Endothelial cell of coronary artery (primary cell): ENCODE measurements around the gene PGP. TPM values are rescaled to one million over a fixed set of nuclear protein-coding genes. Genes with fewer than 3 reads are reported as not detected.

Source experiments
- total RNA-seq: library from RNA; depleted of rRNA; stranded (reverse); fragments of >200 nt; gene quantifications from 2 replicates; pipeline ENCODE4 v1.2.3, GENCODE V29; 2014

The PGP gene, protein sequence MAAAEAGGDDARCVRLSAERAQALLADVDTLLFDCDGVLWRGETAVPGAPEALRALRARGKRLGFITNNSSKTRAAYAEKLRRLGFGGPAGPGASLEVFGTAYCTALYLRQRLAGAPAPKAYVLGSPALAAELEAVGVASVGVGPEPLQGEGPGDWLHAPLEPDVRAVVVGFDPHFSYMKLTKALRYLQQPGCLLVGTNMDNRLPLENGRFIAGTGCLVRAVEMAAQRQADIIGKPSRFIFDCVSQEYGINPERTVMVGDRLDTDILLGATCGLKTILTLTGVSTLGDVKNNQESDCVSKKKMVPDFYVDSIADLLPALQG
- total RNA-seq: 14.3 and 16.6 TPM in 2 replicates

DNA sequence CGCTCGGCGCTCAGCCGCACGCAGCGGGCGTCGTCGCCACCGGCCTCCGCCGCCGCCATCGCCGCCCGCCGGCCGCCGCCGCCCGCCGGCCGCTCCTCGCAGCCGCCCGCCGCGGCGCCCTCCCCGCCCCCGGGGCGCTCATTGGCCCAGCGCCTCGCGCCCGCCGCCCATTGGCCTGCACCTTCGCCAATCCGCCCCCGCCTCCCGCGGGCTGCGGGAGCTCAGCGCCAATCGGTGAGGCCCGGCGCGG lies at the start of gene PGP:
PGP (minus strand) TSS at position 122 of the 250 bp plus-strand sequence; CDS start at position 59, 63 bp downstream.

DNA sequence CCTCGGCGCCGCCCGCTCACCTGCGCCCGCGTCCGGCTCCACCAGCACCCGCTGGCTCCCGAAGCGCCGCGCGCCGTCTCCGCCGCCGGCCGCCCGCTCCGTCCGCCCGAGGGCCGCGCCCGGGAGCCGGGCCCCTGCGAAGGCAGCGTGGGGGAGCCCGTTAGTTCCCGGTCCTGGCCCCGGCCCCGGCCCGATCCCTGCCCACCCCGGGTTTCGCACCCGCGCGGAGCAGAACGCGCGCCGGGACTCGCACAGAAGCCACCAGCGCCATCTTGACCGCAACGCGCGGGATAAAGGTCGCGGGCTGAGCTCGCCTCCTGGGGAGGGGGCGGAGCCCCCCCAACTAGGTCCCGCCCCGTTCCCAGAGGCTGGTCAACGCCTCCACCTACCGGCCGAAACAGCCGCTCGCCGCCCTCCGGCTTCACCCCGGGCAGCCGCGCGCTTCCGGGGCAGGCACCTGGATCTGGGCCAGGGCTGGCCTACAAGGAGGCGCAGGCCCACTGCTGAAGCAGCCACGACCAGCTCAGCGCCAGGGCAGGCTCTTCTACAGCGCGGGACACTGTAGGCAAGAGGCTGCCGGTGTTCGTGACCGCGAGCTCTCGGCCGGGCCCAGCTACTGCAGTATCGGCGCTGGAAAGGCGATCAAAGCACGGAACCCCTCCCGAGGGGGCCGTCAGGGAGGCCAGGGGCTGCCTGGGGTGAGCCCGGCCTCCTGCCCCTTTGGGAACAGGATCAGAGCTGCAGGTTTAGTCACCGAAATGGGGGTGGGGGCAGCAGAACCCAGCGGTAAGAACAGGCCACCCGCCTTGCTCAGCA lies 36.9 kb upstream of the PGP start, which contains the start of gene ECI1:
ECI1 (minus strand) TSS at position 292 of the 816 bp plus-strand sequence; CDS start at position 271, 21 bp downstream.

DNA sequence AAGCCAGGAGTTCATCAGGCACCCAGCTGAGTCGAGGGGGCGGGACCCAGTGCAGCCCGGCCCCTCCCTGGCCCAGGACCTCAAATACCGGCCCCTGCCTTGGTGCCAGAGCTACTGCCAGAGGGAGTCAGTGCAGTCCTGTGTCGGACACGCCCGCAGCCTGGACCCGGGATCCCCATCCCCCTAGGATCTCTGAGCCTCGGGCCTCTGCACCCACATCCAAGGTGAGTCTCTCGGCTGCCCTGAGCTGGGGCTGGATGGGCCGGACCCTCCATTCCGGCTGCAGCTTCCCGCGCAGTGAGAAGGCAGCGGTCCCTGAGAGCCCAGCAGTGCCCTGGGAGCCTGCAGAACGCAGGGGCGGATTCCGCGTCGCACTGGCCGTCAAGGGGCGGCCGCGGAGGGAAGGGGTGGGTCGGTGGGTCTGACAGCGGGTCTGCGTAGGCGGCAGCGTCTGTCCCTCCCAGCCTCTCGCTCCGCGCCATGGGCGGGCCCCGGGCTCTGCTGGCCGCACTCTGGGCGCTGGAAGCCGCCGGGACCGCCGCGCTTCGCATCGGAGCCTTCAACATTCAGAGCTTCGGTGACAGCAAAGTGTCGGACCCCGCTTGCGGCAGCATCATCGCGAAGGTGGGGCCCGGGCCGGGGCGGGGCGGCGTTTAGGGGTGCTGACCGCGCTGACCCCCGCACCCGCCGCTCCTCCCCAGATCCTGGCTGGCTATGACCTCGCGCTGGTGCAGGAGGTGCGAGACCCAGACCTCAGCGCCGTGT lies 21.9 kb upstream of the PGP start, which contains the start of gene DNASE1L2:
DNASE1L2 (plus strand) TSS at position 108 of the 765 bp plus-strand sequence; CDS start at position 481, 373 bp downstream.

DNA sequence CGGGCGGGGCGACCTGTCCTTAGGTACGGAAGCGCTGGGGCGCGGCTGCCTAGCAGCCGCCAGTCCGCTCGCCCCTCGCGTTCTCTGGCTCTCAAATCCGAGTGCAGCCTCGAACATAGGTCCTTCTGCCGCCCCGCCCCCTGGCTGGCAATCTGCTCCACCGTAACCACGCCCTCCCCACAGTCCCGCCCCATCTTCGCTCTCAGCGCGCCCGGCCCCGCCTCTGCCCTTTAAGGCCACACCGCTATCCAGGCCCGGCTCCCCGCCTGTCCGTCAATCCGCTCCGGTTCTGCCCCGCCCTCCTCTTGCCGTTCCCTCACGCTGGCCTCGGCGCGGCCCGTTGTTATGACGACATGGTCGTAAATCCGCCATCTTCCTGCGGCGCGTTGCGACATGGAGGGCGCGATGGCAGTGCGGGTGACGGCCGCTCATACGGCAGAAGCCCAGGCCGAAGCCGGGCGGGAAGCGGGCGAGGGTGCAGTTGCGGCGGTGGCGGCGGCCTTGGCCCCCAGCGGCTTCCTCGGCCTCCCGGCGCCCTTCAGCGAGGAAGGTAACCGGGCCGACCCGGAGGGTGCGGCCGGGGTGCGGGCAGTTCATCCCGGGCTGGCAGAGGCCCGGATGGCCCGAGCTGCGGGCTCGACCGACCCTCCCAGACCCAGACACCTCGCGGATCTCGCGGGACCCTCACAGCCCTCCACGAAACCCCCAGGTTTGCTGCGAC lies 8.7 kb upstream of the PGP start, which contains the start of gene E4F1:
E4F1 (plus strand) TSS at position 371 of the 721 bp plus-strand sequence; CDS start at position 394, 23 bp downstream.

DNA sequence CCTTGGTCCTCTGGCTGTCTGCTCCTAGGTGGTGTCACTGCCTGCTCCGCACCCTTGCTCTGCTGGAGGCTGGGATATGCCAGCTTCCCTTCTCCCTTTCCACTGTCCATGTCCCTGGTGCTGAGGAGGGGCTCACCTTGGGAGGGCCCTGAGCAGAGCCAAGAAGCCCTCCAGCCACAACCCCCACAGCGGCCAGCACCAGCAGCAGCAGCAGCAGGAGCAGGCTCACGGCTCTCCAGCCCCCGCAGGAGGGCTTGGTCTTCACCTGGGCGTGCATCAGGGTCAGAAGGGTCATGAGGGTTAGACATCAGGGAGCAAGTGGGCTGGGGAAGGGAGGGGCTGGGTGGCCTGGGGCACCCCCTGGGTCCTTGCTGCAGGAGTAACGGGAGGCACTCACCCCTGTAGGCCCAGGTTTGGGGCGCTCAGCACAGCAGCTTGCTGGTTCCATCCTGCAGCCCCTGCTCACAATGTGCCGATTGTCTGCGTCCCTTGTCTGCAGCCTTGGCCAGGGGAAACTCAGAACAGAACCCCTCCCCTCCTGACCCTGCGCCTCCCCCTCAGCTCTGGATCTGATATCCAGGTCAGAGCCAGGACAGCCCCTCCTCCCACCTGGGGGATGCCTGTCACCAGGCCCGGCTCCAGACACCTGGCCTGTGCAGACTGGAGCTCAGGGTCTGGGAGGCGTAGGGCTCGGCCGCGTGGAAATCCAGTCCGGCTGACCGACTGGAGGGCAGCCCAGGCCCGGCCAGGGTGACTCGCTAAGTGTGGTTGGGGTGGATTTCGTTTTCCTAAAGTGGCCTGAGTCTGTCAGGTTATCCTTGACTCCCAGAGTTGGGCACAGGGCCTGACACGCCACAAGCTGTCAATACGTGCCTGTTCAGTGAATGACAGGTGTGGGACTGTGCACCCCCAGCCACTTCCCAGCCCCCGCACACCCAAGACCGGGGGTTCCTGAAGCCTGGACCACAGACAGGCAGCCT lies 4.0 kb downstream of the PGP start, which contains the start of gene BRICD5:
BRICD5 (minus strand) TSS at position 478 of the 980 bp plus-strand sequence; CDS start at position 448, 30 bp downstream.

DNA sequence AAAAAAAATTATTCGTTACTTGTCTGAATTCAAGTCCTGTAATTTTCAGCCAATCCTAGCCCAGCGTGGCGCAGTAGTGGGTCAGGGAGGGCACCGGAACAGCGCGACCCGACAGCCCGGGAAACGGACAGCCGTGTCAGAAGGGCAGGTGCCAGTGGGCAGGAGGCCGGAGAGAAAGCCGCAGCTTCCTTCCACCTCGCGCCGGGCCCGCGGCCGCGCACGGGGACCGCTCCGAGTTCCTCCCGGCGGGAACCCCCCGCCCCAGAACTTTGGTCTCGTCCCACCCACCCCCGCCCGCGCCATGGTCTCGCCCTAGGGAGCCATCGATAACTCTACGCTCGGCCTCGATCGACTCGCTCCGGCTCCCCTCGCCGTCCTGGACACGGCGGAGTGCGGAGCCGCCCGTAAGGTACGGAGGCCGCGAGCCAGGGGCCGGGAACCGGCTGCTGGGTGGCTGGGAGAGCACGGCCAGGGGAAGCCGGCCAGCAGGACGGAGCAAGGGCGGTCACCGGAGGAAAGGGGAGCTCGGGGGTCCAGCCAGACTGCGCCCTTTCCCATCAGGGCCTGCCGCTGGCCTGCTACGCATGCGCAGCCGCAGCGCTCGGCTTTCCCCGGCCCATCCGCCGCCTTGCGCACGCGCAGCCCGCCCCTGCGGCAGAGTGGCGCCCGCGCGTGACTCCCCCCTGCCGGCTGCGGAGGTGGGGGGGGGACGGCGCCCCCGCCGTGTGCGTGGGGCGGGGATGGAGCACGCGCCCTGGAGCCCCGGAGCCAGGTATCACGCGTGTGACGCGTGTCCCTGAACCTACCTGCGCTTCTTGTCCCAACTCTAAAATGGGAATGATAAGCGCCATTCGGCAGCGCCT lies 9.3 kb downstream of the PGP start, which contains the start of gene MLST8:
MLST8 (plus strand) TSS at position 351 of the 863 bp plus-strand sequence. CDS start 632 bp downstream, outside the sequence.

DNA sequence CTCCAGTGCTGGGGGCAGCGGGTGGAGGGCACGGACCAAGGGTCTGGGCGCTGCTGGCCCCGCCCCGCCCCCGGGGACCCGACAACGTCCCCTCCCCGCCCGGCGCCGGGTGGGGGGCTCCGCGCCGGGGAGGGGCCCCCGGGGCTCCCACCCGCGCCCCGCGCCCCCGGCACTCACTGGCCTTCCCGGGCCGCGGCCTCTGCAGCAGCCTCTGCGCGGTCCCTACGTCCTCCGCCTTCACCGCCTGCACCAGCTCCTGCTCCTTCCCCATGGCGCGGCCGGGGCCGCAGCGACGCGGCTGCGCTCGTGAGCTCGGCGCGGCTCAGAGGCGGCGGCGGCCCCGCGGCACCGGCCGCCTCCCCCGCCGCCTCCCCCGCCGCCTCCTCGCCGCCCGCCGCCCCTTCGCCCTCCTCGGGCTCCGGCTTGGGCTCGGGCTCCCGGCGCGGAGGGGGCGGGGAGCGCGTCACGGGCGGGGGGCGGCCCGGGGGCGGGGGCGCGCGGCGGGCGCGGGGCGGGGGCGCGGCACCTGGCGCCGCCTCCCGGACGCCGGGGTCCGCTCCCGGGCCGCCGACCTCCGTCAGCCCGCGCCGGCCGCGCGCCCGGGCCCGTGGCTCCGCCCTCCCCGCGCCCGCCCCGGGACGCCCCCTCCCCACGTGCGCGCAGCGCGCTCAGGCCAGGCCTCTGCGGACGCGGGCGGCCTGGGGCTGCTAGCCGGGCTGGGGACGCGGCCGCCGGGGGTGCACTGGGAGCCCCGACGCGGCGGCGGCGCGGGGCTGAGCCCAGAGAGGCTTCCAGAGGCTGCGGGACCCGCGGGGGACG lies 18.3 kb downstream of the PGP start, which contains the start of gene CASKIN1:
CASKIN1 (minus strand) TSS at position 444 of the 819 bp plus-strand sequence; CDS start at position 271, 173 bp downstream.

Other genes with a start within 250 kb of the PGP start
- not detected in 2 replicates for gene RNF151, start 248.0 kb downstream of the PGP start, total RNA-seq
- gene TBL3, start 242.8 kb downstream of the PGP start, total RNA-seq: 45.6 and 49.4 TPM in 2 replicates
- gene NOXO1, start 233.4 kb downstream of the PGP start, total RNA-seq: not detected in 2 replicates
- gene GFER, start 230.6 kb downstream of the PGP start, total RNA-seq: 12.8 and 14.6 TPM in 2 replicates
- 2.0 and 2.9 TPM in 2 replicates for gene SYNGR3, start 224.9 kb downstream of the PGP start, total RNA-seq
- gene ZNF598, start 205.0 kb downstream of the PGP start, total RNA-seq: 17.7 and 23.6 TPM in 2 replicates
- 0.18 and 0.38 TPM in 2 replicates for gene NPW, start 195.1 kb downstream of the PGP start, total RNA-seq
- 63.8 and 66.9 TPM in 2 replicates for gene NHERF2, start 187.9 kb downstream of the PGP start, total RNA-seq
- gene NTHL1, start 167.0 kb downstream of the PGP start, total RNA-seq: 49.3 and 52.5 TPM in 2 replicates
- gene TSC2, start 166.9 kb downstream of the PGP start, total RNA-seq: 44.4 and 54.6 TPM in 2 replicates
- gene PKD1, start 78.9 kb downstream of the PGP start, total RNA-seq: 38.1 and 102 TPM in 2 replicates
- 0.75 and 1.3 TPM in 2 replicates for gene RAB26, start 66.2 kb downstream of the PGP start, total RNA-seq
- 88.0 and 89.5 TPM in 2 replicates for gene TRAF7, start 59.1 kb downstream of the PGP start, total RNA-seq
- 0.19 and 0.54 TPM in 2 replicates for gene CASKIN1, start 18.2 kb downstream of the PGP start, total RNA-seq
- 13.2 and 19.7 TPM in 2 replicates for gene MLST8, start 9.4 kb downstream of the PGP start, total RNA-seq
- gene BRICD5, start 4.0 kb downstream of the PGP start, total RNA-seq: 1.6 and 2.4 TPM in 2 replicates
- gene E4F1, start 8.8 kb upstream of the PGP start, total RNA-seq: 29.4 and 32.5 TPM in 2 replicates
- gene DNASE1L2, start 21.6 kb upstream of the PGP start, total RNA-seq: 0.27 and 0.94 TPM in 2 replicates
- 25.1 and 25.7 TPM in 2 replicates for gene ECI1, start 36.7 kb upstream of the PGP start, total RNA-seq
- 58.7 and 63.5 TPM in 2 replicates for gene RNPS1, start 53.3 kb upstream of the PGP start, total RNA-seq
- gene ABCA3, start 125.9 kb upstream of the PGP start, total RNA-seq: 18.0 and 26.5 TPM in 2 replicates
- 17.1 and 40.8 TPM in 2 replicates for gene CCNF, start 214.6 kb upstream of the PGP start, total RNA-seq
- gene TEDC2, start 245.3 kb upstream of the PGP start, total RNA-seq: 4.1 and 6.3 TPM in 2 replicates